ENCODE data around the gene CSTB.

The CSTB gene

GRCh38 chr21:43750339-43751033 is 25.6 kb downstream of the CSTB start:
- DNase-seq (ENCODE audit: low read depth), result no peak
- H3K4me3 ChIP-seq (ENCODE audit: control insufficient read depth, low read depth, low read length), result no peak overlapping the region
- no peak for TF ChIP-seq CTCF (conservative IDR thresholded peaks at IDR 0.05; ENCODE audit: control insufficient read depth, insufficient read depth, low read depth, low read length)

- no peak for DNase-seq (ENCODE audit: low read depth)
- H3K4me3 ChIP-seq (ENCODE audit: control insufficient read depth, low read depth, low read length), result no peak overlapping the region
- TF ChIP-seq CTCF (conservative IDR thresholded peaks at IDR 0.05; ENCODE audit: control insufficient read depth, insufficient read depth, low read depth, low read length), result no peak
Observed at GRCh38 chr21:43749651-43750262, 26.4 kb downstream of the CSTB start.

GRCh38 chr21:43748622-43749021 is 27.5 kb downstream of the CSTB start:
- no peak for DNase-seq (ENCODE audit: low read depth)
- TF ChIP-seq CTCF (conservative IDR thresholded peaks at IDR 0.05; ENCODE audit: control insufficient read depth, insufficient read depth, low read depth, low read length), result no peak

GRCh38 chr21:43745772-43746517 is 30.2 kb downstream of the CSTB start:
- H3K4me3 ChIP-seq (ENCODE audit: control insufficient read depth, low read depth, low read length), result no peak overlapping the region
- DNase-seq (ENCODE audit: low read depth), result no peak
- no peak for TF ChIP-seq CTCF (conservative IDR thresholded peaks at IDR 0.05; ENCODE audit: control insufficient read depth, insufficient read depth, low read depth, low read length)

More at GRCh38 chr21:43748622-43749021, 27.5 kb downstream of the CSTB start:
- no peak overlapping the region for H3K4me3 ChIP-seq (ENCODE audit: control insufficient read depth, low read depth, low read length)

GRCh38 chr21:43744725-43745124 is 31.4 kb downstream of the CSTB start:
- no peak for TF ChIP-seq CTCF (conservative IDR thresholded peaks at IDR 0.05; ENCODE audit: control insufficient read depth, insufficient read depth, low read depth, low read length)
- no peak overlapping the region for H3K4me3 ChIP-seq (ENCODE audit: control insufficient read depth, low read depth, low read length)

GRCh38 chr21:43743947-43744346 is 32.2 kb downstream of the CSTB start:
- TF ChIP-seq CTCF (conservative IDR thresholded peaks at IDR 0.05; ENCODE audit: control insufficient read depth, insufficient read depth, low read depth, low read length), result no peak
- no peak for DNase-seq (ENCODE audit: low read depth)
- no peak overlapping the region for H3K4me3 ChIP-seq (ENCODE audit: control insufficient read depth, low read depth, low read length)

More at GRCh38 chr21:43744725-43745124, 31.4 kb downstream of the CSTB start:
- DNase-seq (ENCODE audit: low read depth), result no peak
